Smooth muscle cell (in vitro differentiated cells): ENCODE data around the gene TBC1D22A. TPM values are rescaled to one million over a fixed set of nuclear protein-coding genes. Genes with fewer than 3 reads are reported as not detected.

ENCODE experiments used
- DNase-seq: peaks from one replicate; lab custom pipeline; 2025; ENCODE audit not compliant: unreplicated experiment; lab: John Stamatoyannopoulos, UW
- H2AFZ ChIP-seq: fragments of 200-600 bp; sonication (generic); 2 replicates; pipeline ENCODE4 v1.6.0; 2016; ENCODE audit warnings: antibody characterized with exemption, low read depth, mild to moderate bottlenecking
- H3F3A ChIP-seq: fragments of 200-600 bp; sonication (generic); 2 replicates; pipeline ENCODE4 v1.6.0; 2017; ENCODE audit warnings: antibody characterized with exemption, low read depth
- H3K27ac ChIP-seq: fragments of 200-600 bp; sonication (generic); 2 replicates; pipeline ENCODE4 v1.5.1; 2016; ENCODE audit warnings: low read depth, mild to moderate bottlenecking
- H3K27me3 ChIP-seq: fragments of 200-600 bp; sonication (generic); 2 replicates; pipeline ENCODE4 v1.6.1; 2016; ENCODE audit warnings: low read depth, mild to moderate bottlenecking
- H3K36me3 ChIP-seq: fragments of 200-600 bp; sonication (generic); 2 replicates; pipeline ENCODE4 v1.5.1; 2016; ENCODE audit warnings: low read depth
- H3K4me1 ChIP-seq: fragments of 200-600 bp; sonication (generic); 2 replicates; pipeline ENCODE4 v1.5.1; 2016; ENCODE audit warnings: low read depth
- H3K4me2 ChIP-seq: fragments of 200-600 bp; sonication (generic); 2 replicates; pipeline ENCODE4 v1.6.0; 2016; ENCODE audit warnings: mild to moderate bottlenecking
- H3K4me3 ChIP-seq: fragments of 200-600 bp; sonication (generic); 2 replicates; pipeline ENCODE4 v1.5.1; 2016; ENCODE audit warnings: mild to moderate bottlenecking
- H3K79me2 ChIP-seq: fragments of 200-600 bp; sonication (generic); 2 replicates; pipeline ENCODE4 v1.6.0; 2016; ENCODE audit warnings: low read depth, mild to moderate bottlenecking
- H3K9ac ChIP-seq: fragments of 200-600 bp; sonication (generic); 2 replicates; pipeline ENCODE4 v1.6.0; 2016; ENCODE audit warnings: low read depth
- H3K9me3 ChIP-seq: fragments of 200-600 bp; sonication (generic); replicated peaks from 2 replicates; pipeline ENCODE4 v1.5.1; 2016; ENCODE audit warnings: low read depth
- H4K20me1 ChIP-seq: fragments of 200-600 bp; sonication (generic); 2 replicates; pipeline ENCODE4 v1.6.0; 2016; ENCODE audit warnings: low read depth
- WGBS: methylation state at CpG from one replicate; pipeline ENCODE4 v1.1.7; 2016; ENCODE audit warnings: low lambda C conversion rate; 5-methylcytosine and 5-hydroxymethylcytosine counted together
- polyA plus RNA-seq: library from polyadenylated mRNA; unstranded; fragments of >200 nt; fragmentation: Nextera tagmentation; extraction: Ambion mirVana; gene quantifications from 2 replicates; pipeline ENCODE4 v1.2.1, GENCODE V29; 2016
- total RNA-seq: library from RNA; depleted of rRNA; stranded (reverse); fragments of >200 nt; gene quantifications from 2 replicates; pipeline ENCODE4 v1.2.3, GENCODE V29; 2014
- TF ChIP-seq, protein P1 (sequence below): fragments of 200-600 bp; sonication (generic); IDR thresholded peaks from 2 replicates; pipeline ENCODE4 v1.5.1; 2017; ENCODE audit warnings: borderline replicate concordance, mild to moderate bottlenecking, antibody characterized with exemption; ENCODE audit not compliant: insufficient read depth, poor library complexity, severe bottlenecking

Gene TBC1D22A
- total and polyA plus RNA-seq, 2 experiments from 2014 or later, result 12.5 to 14.4 TPM

DNA sequence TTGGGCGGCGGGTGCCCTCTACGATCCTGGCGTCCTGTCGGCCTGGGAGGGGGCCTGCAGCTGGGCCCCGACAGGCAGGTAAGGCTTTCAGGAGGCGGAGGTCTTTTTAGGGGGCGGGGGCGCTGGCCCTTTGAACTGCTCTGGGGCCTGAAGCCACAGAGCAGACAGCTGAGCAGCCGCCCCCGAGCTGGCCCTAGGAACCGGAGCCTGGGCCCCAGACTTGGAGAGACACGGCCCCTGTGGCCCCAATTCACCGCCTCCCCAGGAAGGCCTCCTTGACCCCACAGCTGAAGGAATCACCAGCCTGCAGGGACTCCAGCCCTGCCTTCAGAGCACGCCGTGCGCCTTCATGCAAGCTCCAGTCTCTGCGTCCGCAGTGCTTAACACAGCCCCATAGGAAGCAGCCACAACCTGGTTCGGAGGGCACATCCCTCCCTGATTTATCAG is 23.8 kb upstream of the TBC1D22A start:
- peaks cover 15% of the 10 kb centered on the region for H3K4me1 ChIP-seq
- H3K27ac ChIP-seq, result peak overlapping the region; percentile 47
- TF ChIP-seq, protein P1, sequence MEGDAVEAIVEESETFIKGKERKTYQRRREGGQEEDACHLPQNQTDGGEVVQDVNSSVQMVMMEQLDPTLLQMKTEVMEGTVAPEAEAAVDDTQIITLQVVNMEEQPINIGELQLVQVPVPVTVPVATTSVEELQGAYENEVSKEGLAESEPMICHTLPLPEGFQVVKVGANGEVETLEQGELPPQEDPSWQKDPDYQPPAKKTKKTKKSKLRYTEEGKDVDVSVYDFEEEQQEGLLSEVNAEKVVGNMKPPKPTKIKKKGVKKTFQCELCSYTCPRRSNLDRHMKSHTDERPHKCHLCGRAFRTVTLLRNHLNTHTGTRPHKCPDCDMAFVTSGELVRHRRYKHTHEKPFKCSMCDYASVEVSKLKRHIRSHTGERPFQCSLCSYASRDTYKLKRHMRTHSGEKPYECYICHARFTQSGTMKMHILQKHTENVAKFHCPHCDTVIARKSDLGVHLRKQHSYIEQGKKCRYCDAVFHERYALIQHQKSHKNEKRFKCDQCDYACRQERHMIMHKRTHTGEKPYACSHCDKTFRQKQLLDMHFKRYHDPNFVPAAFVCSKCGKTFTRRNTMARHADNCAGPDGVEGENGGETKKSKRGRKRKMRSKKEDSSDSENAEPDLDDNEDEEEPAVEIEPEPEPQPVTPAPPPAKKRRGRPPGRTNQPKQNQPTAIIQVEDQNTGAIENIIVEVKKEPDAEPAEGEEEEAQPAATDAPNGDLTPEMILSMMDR, result no peak
- H3K9me3 ChIP-seq, result no peaks in the 10 kb centered on the region
- no peaks in the 10 kb centered on the region for H3K36me3 ChIP-seq
- H4K20me1 ChIP-seq, result peaks cover 39% of the 10 kb centered on the region
- no peaks in the 10 kb centered on the region for H3K27me3 ChIP-seq
- H3K4me3 ChIP-seq, result peak overlapping the region; percentile 91
- H3F3A ChIP-seq, result no peaks in the 10 kb centered on the region
- DNase-seq, result no peak
- WGBS, result 21% methylated on average over 13 of the region's 20 CpGs
- peak overlapping the region; percentile 62 for H3K9ac ChIP-seq
- H3K4me2 ChIP-seq, result peak overlapping the region; percentile 98
- peaks cover 48% of the 10 kb centered on the region for H3K79me2 ChIP-seq
- peak overlapping the region; percentile 85 for H2AFZ ChIP-seq

DNA sequence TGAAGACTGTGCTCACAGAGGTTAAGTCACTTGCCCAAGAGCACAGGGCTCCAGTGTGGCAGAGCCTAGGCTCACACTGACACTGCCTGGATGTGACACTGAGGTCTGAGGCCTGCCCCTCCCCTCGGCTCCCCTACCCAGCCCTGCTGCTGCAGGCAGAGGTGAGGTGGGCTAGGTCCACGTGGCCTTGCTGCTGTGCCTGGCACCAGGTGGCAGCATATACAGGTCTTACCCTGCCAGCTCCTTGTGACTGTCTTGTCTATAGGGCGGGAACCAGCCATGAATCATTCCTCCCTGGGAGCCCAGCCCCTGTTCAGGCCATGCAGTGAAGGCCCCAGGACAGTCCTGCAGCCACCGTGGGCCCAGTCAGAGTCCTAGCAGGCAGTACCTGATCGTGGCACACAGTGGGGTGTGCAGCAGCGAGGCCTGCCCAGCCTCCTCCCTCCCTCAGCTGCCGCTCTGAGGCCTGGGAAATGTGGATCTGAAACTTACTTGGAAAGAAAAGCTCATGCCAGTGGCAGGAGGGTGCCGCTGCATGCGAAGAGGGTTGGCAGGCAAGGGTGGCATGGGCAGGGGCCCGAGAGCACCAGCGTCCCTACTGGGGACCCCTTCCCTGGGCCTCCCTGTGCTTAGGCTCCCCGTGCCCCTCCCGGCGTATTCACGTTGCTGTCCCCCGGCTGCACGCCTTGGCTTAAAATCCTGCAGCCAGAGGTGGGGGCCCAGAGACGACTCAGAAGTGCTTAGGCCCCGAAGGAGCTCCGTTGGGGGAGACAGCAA is 23.2 kb upstream of the TBC1D22A start:
- Histone ChIP-seq H3K9me3 (no peaks in the 10 kb centered on the region), H3F3A (no peaks in the 10 kb centered on the region), H3K27me3 (no peaks in the 10 kb centered on the region), H4K20me1 (peaks cover 33% of the 10 kb centered on the region), H3K4me2 (peak overlapping the region; percentile 98), H2AFZ (no peak overlapping the region), H3K79me2 (peaks cover 42% of the 10 kb centered on the region), H3K27ac (peak overlapping the region; percentile 47), H3K4me3 (peak overlapping the region; percentile 91), H3K4me1 (peaks cover 15% of the 10 kb centered on the region), H3K36me3 (no peaks in the 10 kb centered on the region), H3K9ac (no peak overlapping the region)
- TF ChIP-seq, protein P1, result peak; percentile 18
- DNase-seq, result no peak
- 76% methylated on average over 19 of the region's 20 CpGs for WGBS

DNA sequence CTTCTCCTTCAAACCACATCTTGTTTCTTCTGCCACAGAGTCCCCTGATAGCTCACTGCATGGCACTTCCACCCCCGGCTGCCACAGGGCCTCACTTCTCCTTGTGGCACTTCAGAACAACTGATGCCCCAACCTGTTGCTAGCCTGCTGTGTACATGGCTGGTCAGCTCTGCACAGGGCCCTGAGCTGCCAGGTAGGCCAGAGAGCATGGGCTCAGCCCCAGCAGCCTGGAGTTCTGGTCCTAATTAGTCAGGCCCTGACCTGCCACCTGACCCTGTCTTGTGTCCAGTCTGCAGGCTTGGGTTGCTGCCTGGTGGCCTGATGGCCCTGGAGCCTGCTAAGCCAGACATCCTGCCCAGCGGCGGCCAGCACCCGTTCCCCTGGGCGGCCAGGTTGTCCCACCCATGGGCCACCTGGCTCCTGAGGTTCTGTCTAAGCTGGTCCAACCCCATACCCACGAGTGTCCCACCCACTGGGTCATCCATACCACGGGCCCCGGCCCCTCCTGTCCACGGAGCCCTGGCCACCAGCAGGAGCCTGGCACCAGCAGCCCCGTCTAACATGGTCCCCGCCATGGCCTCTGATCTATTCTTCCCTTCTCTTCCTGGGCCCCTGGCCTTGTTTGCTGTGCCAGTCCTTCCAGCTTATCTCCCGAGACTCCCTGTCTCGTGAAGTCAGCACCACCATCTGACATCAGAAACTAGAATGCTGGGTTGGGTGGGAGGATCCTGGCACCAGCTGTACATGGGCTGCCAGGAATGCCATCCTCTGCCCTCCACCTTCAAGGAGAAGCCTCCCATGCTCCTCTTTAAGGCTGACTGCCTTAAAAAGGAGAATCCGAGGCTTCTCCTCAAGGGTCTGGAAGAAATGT is 21.3 kb upstream of the TBC1D22A start:
- no peak for DNase-seq
- Histone ChIP-seq H4K20me1 (peaks cover 14% of the 10 kb centered on the region), H3K4me1 (peaks cover 10% of the 10 kb centered on the region), H3K27ac (no peak overlapping the region), H3K9ac (no peak overlapping the region), H3K4me2 (no peak overlapping the region), H3K4me3 (no peak overlapping the region), H3K9me3 (no peaks in the 10 kb centered on the region), H2AFZ (no peak overlapping the region), H3K27me3 (no peaks in the 10 kb centered on the region), H3K79me2 (peaks cover 24% of the 10 kb centered on the region), H3K36me3 (no peaks in the 10 kb centered on the region), H3F3A (no peaks in the 10 kb centered on the region)
- 89% methylated on average over 14 of the region's 14 CpGs for WGBS
- TF ChIP-seq, protein P1, result no peak
